Measurements from ENCODE around the gene CEMIP.

CEMIP gene

DNA sequence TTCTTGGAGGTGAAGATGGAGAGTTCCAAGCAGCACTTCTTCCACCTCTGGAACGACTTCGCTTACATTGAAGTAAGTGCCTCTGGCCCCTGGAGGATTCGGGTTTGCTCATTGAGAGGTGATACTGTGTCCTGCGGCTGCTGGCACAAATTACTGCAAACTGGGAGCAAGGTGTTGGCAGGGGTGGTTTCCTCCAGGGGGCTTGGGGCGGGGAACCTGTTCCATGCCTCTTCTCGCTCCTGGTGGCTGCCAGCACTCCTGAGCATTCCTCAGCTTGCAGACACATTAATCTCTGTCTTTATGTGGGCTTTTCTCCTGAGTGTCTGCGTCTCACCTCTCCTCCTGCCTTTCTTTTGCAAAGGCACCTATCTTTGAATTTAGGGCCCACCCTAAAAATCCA is 163.1 kb downstream of the CEMIP start:
- CTCF ChIA-PET: no interaction called here
- DNase-seq (ENCODE audit: extremely low spot score): no peak
- TF ChIP-seq CTCF (IDR thresholded peaks at IDR 0.05; ENCODE audit: control extremely low read depth, extremely low read depth, low read depth, missing control alignments): no peak
- POLR2A ChIA-PET: no interaction called here

- DNase-seq (ENCODE audit: extremely low spot score): no peak
- no peak for TF ChIP-seq CTCF (IDR thresholded peaks at IDR 0.05; ENCODE audit: control extremely low read depth, extremely low read depth, low read depth, missing control alignments)
- ChIA-PET POLR2A (no interaction called here), CTCF (no interaction called here)
Observed at GRCh38 chr15:80942746-80943565, 163.8 kb downstream of the CEMIP start.

- POLR2A ChIA-PET: no interaction called here
- no peak for DNase-seq (ENCODE audit: extremely low spot score)
- TF ChIP-seq CTCF (IDR thresholded peaks at IDR 0.05; ENCODE audit: control extremely low read depth, extremely low read depth, low read depth, missing control alignments): no peak
- CTCF ChIA-PET: interaction anchor here (0.7 to 1.0 kb wide), 3 partner anchors 25 to 321 kb away, joined by 3 to 5 read pairs (median 3); no protein-coding TSS in a partner anchor
Observed at GRCh38 chr15:80944818-80945217, 165.6 kb downstream of the CEMIP start.

DNA sequence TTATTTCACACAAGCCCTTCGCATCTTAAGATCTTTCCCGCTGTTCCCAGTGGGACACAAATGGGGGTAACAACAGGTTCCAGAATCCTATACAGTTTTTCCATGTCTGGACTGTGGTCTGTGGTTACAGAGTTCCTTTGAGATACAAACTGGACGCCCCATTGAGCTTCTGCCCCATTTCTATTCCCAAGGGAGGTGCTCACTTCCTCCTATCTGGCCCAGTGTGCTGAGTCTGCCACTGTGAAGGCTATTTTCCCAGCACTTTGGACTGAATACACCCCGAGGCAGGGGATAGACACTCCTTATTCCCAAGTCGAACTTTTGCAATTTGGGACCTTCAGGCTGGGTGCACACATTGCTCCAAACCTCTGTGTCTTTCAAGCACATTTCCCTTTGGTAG is 166.4 kb downstream of the CEMIP start:
- DNase-seq (ENCODE audit: extremely low spot score): no peak
- POLR2A ChIA-PET: no interaction called here
- TF ChIP-seq CTCF (IDR thresholded peaks at IDR 0.05; ENCODE audit: control extremely low read depth, extremely low read depth, low read depth, missing control alignments): no peak
- CTCF ChIA-PET: interaction anchor here (1.0 to 1.1 kb wide), 2 partner anchors 13 to 24 kb away, joined by 3 to 5 read pairs; no protein-coding TSS in a partner anchor

- POLR2A ChIA-PET: no interaction called here
- no peak for DNase-seq (ENCODE audit: extremely low spot score)
- CTCF ChIA-PET: interaction anchor here (0.8 to 1.1 kb wide), 2 partner anchors 14 to 24 kb away, joined by 3 read pairs; no protein-coding TSS in a partner anchor
- no peak for TF ChIP-seq CTCF (IDR thresholded peaks at IDR 0.05; ENCODE audit: control extremely low read depth, extremely low read depth, low read depth, missing control alignments)
Observed at GRCh38 chr15:80946576-80946975, 167.4 kb downstream of the CEMIP start.

DNA sequence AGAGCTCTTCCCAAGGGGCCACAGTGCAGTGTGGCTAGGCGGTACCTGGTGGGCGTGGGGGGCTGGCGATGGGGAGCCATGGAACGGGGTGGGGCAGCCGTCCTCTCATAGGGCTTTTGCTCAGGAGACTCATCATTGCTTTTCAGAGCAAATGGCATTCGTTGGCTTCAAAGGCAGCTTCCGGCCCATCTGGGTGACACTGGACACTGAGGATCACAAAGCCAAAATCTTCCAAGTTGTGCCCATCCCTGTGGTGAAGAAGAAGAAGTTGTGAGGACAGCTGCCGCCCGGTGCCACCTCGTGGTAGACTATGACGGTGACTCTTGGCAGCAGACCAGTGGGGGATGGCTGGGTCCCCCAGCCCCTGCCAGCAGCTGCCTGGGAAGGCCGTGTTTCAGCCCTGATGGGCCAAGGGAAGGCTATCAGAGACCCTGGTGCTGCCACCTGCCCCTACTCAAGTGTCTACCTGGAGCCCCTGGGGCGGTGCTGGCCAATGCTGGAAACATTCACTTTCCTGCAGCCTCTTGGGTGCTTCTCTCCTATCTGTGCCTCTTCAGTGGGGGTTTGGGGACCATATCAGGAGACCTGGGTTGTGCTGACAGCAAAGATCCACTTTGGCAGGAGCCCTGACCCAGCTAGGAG is 169.6 kb downstream of the CEMIP start:
- ChIA-PET POLR2A (no interaction called here), CTCF (interaction anchor here (4.5 kb wide), 1 partner anchor 21 kb away, joined by 21 read pairs; no protein-coding TSS in a partner anchor)
- DNase-seq (ENCODE audit: extremely low spot score): no peak
- TF ChIP-seq CTCF (IDR thresholded peaks at IDR 0.05; ENCODE audit: control extremely low read depth, extremely low read depth, low read depth, missing control alignments): no peak

All from GM10248 (cell line).